HG02938 (cell line): ENCODE results near the gene EFS.
"Not testable (repeated sequence)": the region's sequence is repeated elsewhere in the genome, so short reads cannot be mapped to it uniquely, and the experiment has no call there.

Experiments
- ATAC-seq: cut with Tn5 transposase; IDR thresholded peaks from one replicate; pipeline ENCODE4 v1.9.1; 2021; ENCODE audit warnings: mild to moderate bottlenecking, moderate library complexity; ENCODE audit not compliant: unreplicated experiment

The EFS gene

GRCh38 chr14:23365036-23365731, at the start of gene EFS:
Gene EFS, minus strand, starts transcription at chr14:23365172. Its CDS starts 147 bp downstream, at chr14:23365025.
- no peak for ATAC-seq

- no peak for ATAC-seq
Observed at GRCh38 chr14:23414254-23414653, 49.3 kb upstream of the EFS start.

- no peak for ATAC-seq
Observed at GRCh38 chr14:23413681-23414080, 48.7 kb upstream of the EFS start.

GRCh38 chr14:23411563-23412525, 46.9 kb upstream of the EFS start:
- no peak for ATAC-seq

GRCh38 chr14:23409966-23410635, 45.1 kb upstream of the EFS start:
- ATAC-seq, result no peak

GRCh38 chr14:23409475-23409874, 44.5 kb upstream of the EFS start:
- no peak for ATAC-seq

- ATAC-seq, result no peak
Observed at GRCh38 chr14:23408307-23408630, 43.3 kb upstream of the EFS start.

- no peak for ATAC-seq
Observed at GRCh38 chr14:23407516-23408306, 42.7 kb upstream of the EFS start, which contains the start of gene MYH6. Gene MYH6, minus strand, starts transcription at chr14:23408273. Its CDS starts 1,050 bp downstream, at chr14:23407223.

- ATAC-seq, result no peak
Observed at GRCh38 chr14:23406725-23407355, 41.9 kb upstream of the EFS start.

GRCh38 chr14:23406244-23406643, 41.3 kb upstream of the EFS start:
- ATAC-seq, result no peak

- ATAC-seq, result no peak
Observed at GRCh38 chr14:23405516-23406025, 40.6 kb upstream of the EFS start.

GRCh38 chr14:23405096-23405495, 40.1 kb upstream of the EFS start:
- no peak for ATAC-seq

- no peak for ATAC-seq
Observed at GRCh38 chr14:23404331-23404900, 39.4 kb upstream of the EFS start.

GRCh38 chr14:23403908-23404307, 38.9 kb upstream of the EFS start:
- no peak for ATAC-seq

GRCh38 chr14:23403139-23403438, 38.1 kb upstream of the EFS start:
- no peak for ATAC-seq

- no peak for ATAC-seq
Observed at GRCh38 chr14:23402296-23403138, 37.5 kb upstream of the EFS start.

- no peak for ATAC-seq
Observed at GRCh38 chr14:23401291-23401690, 36.3 kb upstream of the EFS start.

GRCh38 chr14:23400496-23401149, 35.7 kb upstream of the EFS start:
- not testable (repeated sequence) for ATAC-seq
